RWPE1 (cell line): ENCODE data around the gene ANTXRL.

Experiments
- CTCF ChIA-PET: fragments of 350-600 bp; sonication (Branson Sonifier 250); formaldehyde crosslinking; extraction: SDS; loops from one replicate; lab custom pipeline; 2021; lab: Yijun Ruan, JAX
- POLR2A ChIA-PET: fragments of 400-600 bp; formaldehyde crosslinking; extraction: SDS; loops from one replicate; lab custom pipeline; 2020; ENCODE audit warnings: antibody characterized with exemption; ENCODE audit not compliant: low non-redundant PET; lab: Yijun Ruan, JAX
- DNase-seq: peaks from one replicate; pipeline ENCODE4 v3.0.0; 2012; ENCODE audit warnings: low spot score
- H3K27ac ChIP-seq: fragments of 450-650 bp; 2 replicates; pipeline ENCODE4 v1.5.1; 2017
- TF ChIP-seq, protein P1 (sequence below): fragments of 450-650 bp; conservative IDR thresholded peaks from 2 replicates; pipeline ENCODE4 v1.5.1; 2017; ENCODE audit warnings: low read depth, mild to moderate bottlenecking

The ANTXRL gene

DNA sequence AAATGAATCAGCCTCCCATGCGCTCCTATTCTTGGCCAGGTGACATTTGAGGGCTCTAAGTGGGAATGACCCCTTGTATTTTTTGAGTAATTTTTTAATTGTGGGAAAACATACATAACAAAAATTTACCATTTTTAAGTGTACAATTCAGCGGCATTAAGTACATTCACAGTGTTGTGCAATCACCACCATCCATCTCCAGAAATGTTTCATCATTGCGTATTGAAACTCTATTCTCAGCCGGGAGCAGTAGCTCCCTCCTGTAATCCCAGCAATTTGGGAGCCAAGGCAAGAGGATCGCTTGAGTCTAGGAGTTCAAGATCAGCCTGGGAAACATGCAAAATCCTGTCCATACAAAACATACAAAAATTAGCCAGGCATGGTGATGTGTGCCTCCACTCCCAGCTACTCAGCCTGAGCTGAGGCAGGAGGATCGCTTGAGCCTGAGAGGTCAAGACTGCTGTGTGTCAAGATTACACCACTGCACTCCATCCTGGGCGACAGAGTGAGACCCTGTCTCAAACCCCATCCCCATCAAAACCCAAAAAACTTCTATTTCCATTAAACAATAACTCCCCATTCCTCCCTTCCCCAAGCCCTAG, 2.5 kb downstream of the ANTXRL start:
- TF ChIP-seq, protein P1, sequence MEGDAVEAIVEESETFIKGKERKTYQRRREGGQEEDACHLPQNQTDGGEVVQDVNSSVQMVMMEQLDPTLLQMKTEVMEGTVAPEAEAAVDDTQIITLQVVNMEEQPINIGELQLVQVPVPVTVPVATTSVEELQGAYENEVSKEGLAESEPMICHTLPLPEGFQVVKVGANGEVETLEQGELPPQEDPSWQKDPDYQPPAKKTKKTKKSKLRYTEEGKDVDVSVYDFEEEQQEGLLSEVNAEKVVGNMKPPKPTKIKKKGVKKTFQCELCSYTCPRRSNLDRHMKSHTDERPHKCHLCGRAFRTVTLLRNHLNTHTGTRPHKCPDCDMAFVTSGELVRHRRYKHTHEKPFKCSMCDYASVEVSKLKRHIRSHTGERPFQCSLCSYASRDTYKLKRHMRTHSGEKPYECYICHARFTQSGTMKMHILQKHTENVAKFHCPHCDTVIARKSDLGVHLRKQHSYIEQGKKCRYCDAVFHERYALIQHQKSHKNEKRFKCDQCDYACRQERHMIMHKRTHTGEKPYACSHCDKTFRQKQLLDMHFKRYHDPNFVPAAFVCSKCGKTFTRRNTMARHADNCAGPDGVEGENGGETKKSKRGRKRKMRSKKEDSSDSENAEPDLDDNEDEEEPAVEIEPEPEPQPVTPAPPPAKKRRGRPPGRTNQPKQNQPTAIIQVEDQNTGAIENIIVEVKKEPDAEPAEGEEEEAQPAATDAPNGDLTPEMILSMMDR = no peak
- CTCF ChIA-PET = no interaction called here
- POLR2A ChIA-PET = no interaction called here
- no peak overlapping the region for H3K27ac ChIP-seq
- DNase-seq = no peak

DNA sequence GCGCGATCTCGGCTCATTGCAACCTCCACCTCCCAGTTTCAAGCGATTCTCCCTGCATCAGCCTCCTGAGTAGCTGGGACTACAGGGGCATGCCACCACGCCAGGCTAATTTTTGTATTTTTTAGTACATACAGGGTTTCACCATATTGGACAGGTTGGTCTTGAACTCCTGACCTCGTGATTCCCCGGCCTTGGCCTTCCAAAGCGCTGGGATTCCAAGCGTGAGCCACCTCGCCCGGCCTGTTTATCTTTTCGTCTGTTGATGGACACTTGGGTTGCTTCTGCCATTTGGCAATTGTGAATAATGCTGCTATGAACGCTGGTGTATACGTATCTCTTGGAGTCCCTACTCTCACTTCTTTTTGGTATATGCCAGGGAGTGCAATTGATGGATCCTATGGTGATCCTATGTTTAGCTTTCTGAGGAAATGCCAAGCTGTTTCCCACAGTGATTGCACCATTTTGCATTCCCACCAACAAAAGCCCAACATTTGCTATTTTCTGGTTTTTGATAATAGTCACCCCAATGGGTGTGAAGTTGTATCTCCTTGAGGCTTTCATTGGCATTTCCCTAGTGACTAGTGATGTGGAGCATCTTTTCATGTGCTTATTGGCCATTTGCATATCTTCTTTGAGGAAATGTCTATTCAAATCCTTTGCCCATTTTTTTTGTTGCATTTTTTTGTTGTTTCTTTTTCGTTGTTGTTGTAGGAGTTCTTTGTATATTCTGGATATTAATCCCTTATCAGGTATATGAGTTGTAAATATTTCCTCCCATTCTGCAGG, 3.5 kb downstream of the ANTXRL start:
- ChIA-PET POLR2A (no interaction called here), CTCF (interaction anchor here (0.5 to 0.7 kb wide), 2 partner anchors 9 to 224 kb away, joined by 3 to 4 read pairs; no protein-coding TSS in a partner anchor)
- no peak overlapping the region for H3K27ac ChIP-seq
- DNase-seq = no peak
- TF ChIP-seq, protein P1 = no peak

DNA sequence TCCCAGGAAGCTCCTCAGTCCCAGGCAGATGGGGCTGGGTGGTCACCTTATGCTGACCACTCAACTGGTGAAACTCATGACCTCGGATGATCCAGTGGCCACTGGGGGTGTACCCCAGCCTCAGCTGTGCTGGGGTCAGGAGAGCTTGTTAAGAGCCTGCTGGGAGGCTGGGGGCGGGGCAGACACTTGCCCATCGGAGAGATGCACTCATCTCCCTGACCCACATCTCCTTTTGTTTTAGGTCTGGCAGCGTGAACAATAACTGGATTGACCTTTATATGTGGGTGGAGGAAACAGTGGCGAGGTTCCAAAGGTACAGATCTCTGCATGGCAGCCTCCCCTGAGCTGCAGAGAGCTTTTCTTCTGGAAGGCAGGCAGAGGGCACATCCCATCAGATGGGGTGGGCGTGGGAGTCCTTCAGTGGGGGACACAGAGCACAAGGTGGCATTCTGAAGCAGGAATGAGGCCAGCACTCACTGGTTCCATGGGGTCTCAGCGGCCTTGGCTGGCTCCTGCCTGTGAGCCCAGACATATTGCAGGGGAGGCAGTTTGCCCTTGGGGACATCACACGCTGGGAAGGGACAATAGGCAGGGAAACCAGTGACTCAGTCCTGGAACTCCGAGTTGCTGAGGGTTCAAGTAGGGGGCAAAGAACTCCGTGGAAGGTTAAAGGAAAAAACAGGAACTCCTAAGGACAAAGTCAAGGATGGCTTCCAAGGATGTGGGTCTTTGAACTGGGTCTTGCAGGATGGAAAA, 5.2 kb downstream of the ANTXRL start:
- POLR2A ChIA-PET = no interaction called here
- TF ChIP-seq, protein P1 = no peak
- DNase-seq = no peak
- CTCF ChIA-PET = no interaction called here
- H3K27ac ChIP-seq = no peak overlapping the region

GRCh38 chr10:46292573-46293023, 5.8 kb downstream of the ANTXRL start:
- no peak overlapping the region for H3K27ac ChIP-seq
- CTCF ChIA-PET = no interaction called here
- no peak for DNase-seq
- POLR2A ChIA-PET = no interaction called here
- TF ChIP-seq, protein P1 = no peak

DNA sequence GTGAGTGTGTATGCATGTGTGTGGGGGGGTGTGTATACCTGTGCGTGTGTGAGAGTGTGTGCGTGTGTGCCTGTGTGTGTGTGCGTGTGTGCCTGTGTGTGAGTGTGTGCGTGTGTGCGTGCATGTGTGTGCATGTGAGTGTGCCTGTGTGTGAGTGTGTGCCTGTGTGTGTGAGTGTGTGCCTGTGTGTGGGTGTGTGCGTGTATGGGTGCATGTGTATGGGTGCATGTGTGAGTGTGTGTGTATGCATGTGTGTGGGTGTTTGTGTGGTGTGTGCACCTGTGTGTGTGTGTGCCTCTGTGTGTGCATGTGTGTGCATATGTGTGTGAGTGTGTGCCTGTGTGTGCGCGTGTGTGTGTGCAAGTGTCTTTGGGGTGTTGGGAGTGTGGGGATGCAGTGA, 6.4 kb downstream of the ANTXRL start:
- TF ChIP-seq, protein P1 = no peak
- H3K27ac ChIP-seq = no peak overlapping the region
- ChIA-PET CTCF (no interaction called here), POLR2A (no interaction called here)
- no peak for DNase-seq

DNA sequence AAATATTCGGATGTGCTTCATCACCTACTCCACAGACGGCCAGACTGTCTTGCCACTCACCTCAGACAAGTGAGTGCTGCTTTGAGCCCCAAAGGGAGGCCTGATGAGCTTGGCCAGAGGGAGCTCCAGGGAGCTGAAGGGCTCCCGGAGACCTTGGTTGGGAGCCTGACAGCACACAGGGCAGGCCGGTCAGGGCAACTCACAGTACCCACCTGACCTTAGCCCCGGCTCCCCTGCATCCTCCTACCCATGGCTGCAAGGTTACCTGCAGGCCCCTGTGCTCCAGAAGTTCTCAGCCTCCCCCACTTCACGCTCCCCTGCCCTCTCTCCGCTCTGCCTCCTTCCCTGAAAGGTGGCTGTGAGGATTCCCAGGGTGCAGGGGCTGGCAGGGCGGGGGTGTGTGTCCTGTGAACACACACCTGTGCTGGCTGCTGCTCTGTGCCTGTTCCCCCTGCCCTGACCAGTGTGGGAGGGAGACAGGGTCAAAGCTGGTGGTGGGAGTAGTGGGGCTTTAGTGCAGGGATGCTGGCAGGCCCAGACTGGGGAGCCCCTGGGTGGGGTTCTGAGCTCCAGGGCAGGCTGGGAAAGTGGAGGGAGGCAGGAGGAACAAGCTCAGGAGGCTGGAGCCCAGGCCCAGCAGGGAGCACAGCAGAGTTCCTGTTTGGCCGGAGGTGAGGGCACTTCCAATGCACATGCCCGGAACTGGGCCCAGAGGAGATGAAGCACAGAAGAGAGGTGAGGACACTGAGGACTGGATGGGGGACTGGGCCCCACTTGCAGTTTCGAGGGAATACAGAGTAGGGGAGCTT, 7.2 kb downstream of the ANTXRL start:
- no peak for DNase-seq
- H3K27ac ChIP-seq = no peak overlapping the region
- TF ChIP-seq, protein P1 = no peak
- ChIA-PET CTCF (no interaction called here), POLR2A (no interaction called here)
